GM12874 (cell line): ENCODE results near the gene GRIN2A.

Experiments used
- CTCF ChIP-seq: IDR thresholded peaks from 2 replicates; pipeline ENCODE4 v1.5.1; 2011; ENCODE audit warnings: low read depth, mild to moderate bottlenecking, control low read depth, low read length, moderate library complexity; ENCODE audit not compliant: insufficient read depth

Gene GRIN2A

DNA sequence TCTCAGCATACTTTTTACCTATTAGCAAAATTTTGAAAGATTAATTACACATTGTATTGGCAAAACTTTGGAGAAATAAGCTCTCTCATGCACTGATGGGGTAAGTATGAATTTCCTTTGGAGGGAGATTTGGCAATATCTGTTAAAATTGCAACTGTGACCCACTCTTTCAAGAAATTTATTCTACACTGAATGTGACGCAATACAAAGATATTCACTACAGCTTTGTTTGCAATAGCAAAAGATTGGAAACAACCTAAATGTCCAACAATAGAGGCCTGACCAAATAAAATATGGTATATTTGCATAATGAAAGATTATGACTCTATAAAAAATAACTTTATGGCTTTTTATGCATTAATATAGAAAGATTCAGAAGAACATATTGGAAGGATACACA lies 363.5 kb downstream of the GRIN2A start:
- TF ChIP-seq CTCF, result no peak

DNA sequence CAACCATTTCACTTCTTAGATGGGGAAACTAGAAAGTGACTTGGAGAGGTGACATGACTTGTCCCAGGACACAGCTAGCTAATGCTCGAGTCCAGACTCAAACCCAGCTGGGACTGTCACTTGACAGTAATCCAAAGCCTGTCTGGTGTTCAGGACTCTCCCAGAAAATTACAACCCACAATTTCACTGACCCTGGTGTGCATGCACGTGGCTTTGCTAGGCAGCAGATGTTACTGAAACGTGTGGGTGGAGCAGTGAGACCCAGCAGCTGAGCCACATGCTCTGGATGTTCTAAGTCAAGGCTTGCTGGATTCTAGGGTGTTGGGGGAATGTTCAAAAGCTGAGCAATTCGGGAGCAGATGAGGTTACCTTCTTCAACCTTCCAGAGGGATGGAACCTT lies 364.6 kb downstream of the GRIN2A start:
- TF ChIP-seq CTCF, result no peak

DNA sequence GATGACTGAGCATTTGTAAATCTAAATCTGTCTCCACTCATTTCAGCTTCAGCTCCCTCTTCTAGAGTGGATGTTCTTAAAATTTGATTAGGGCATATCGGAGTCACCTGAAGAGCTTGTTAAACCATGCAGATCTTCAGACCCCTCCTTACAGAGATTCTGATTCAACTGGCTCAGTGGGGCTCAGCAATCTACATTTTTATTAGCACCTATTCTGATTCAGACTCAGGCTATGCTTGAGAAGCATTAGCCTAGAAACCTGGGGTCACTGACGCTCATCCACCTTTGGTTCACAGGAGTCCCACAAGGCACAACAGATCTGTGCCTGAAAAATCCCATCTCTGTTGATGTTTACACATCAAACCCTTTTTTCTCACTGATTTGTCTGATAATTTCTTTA lies 365.6 kb downstream of the GRIN2A start:
- TF ChIP-seq CTCF, result no peak

DNA sequence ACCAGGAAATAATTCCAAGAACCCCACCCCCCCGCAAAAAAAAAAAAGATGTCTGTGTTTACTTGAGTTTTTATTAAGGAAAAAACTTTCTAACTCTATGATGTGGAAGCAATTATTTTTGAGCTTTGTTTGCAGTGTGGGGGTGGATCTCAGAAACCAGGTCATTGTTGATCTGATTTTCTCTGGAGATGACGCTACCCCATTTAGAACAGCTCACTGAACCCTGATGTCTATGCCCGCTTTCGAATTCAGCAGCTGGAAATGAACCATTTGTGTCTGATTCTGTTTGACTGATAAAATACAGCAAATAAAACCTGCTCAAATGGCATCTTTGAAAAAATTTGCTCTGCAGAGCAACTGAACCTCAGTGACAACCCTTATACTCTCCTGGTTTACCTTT lies 368.6 kb downstream of the GRIN2A start:
- TF ChIP-seq CTCF, result no peak

DNA sequence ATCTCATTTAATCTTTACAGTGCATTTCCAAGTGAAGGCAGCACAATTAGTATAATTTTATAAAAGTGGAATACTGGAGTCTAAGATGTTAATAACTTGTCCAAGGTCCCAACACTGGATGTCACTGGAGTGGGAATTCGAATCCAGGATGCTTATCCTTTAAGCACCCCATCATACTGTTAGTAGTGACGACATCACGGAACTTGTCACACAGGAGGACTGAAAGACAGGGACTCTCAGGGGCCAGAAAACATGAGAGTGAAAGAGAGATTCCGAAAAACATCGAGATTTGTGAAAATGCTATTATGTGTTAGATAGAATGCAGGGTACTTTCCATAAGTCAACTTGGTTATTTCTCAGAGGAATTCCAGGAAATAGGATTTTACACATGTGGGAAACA lies 374.0 kb downstream of the GRIN2A start:
- TF ChIP-seq CTCF, result no peak

- TF ChIP-seq CTCF, result no peak
These were observed 374.9 kb downstream of the GRIN2A start for GRCh38 chr16:9807302-9807701.

DNA sequence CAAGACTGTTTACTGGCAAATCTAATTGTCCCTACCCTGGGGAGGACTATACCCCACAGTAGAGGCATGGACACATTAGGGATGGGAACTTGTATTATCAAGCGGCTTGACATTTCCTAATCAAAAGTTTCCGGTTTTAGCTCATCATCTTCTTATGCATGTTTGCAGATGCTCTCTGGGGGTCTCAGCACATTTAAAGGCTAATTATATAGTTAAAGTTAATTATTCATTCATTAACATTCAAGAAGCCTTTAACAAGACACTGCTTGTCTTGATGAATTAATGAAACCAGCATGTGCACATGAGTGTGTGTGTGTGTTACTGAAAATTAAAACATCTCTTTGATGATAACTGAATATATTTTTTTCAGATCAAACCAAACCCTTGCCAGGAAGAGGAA lies 377.1 kb downstream of the GRIN2A start:
- TF ChIP-seq CTCF, result no peak

- no peak for TF ChIP-seq CTCF
These were observed 380.1 kb downstream of the GRIN2A start for GRCh38 chr16:9802160-9802559.
